Measurements from ENCODE around the gene AKT1S1.

DNA sequence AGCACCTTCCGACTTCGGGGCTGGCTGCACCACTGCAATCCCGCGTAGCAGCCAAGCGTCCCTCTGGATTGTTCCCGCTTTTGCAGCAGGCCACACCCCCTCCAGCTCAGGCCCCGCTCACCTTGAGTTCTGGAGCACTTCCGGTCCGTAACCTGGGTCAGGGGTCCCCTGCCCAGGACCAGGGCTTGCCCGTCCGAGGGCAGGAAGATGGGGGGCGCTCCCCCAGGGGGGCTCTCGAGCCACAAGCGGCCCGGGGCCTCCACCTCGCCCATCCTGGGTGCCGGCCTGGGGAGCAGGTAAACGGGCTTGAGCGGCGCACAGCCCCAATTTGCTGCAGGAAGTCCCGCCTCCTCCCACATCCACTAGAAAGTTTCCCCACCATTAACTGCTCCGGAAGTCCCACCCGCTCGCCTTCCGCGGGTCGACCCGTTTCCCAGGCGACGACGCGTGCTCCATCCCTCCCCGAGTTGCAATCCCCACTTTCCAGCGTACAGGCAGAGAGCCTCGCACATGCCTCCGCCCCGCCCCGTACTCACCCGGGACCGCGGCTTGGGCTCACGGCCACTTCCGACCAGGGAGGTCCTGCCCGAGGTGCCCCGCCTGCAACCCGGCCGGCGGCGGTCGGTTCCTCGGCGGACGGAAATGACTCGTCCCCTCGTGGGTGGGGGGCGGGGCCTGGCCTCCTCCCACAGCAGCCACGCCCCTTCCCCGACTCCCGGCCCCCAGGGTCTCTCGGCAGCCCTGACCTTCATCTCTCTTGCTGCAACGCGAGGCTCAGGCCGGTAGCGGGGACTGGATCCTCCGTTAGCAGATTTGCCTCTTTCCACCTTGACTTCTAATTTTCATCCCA, 10.0 kb downstream of the AKT1S1 start, which contains the start of gene PNKP:
- TF ChIP-seq, protein P1, sequence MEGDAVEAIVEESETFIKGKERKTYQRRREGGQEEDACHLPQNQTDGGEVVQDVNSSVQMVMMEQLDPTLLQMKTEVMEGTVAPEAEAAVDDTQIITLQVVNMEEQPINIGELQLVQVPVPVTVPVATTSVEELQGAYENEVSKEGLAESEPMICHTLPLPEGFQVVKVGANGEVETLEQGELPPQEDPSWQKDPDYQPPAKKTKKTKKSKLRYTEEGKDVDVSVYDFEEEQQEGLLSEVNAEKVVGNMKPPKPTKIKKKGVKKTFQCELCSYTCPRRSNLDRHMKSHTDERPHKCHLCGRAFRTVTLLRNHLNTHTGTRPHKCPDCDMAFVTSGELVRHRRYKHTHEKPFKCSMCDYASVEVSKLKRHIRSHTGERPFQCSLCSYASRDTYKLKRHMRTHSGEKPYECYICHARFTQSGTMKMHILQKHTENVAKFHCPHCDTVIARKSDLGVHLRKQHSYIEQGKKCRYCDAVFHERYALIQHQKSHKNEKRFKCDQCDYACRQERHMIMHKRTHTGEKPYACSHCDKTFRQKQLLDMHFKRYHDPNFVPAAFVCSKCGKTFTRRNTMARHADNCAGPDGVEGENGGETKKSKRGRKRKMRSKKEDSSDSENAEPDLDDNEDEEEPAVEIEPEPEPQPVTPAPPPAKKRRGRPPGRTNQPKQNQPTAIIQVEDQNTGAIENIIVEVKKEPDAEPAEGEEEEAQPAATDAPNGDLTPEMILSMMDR (IDR thresholded peaks at IDR 0.05) = no peak
- peak; percentile 84 to 91 for TF ChIP-seq POLR2AphosphoS5 (IDR thresholded peaks at IDR 0.05)
- TF ChIP-seq POLR2A (IDR thresholded peaks at IDR 0.05; ENCODE audit: low read depth) = peak; percentile 57

All from esophagus muscularis mucosa (tissue), 3 donors.